Left ventricle myocardium superior (tissue), 1 donor: ENCODE results near the gene CSPG4. TPM values are rescaled to one million over a fixed set of nuclear protein-coding genes. Genes with fewer than 3 reads are reported as not detected.
"Not testable (repeated sequence)": the region's sequence is repeated elsewhere in the genome, so short reads cannot be mapped to it uniquely, and the experiment has no call there.

ENCODE experiments used
- ATAC-seq: fragments of 200-7000 bp; cut with Tn5 transposase; one replicate; pipeline ENCODE4 v1.9.1; 2020; ENCODE audit warnings: mild to moderate bottlenecking, moderate library complexity
- DNase-seq: peaks from one replicate; pipeline ENCODE4 v3.0.0-alpha.2; 2020
- intact Hi-C: fragments of 100-400 bp; cut with micrococcal nuclease; formaldehyde crosslinking; loops from one replicate; pipeline ENCODE4 v1.11.0; 2022
- total RNA-seq: library from RNA; stranded (reverse); fragmentation: NEBNext Ultra II Directional; extraction: Animal tissue kit (Norgen Biotek cat#: 25700); gene quantifications from one replicate; pipeline ENCODE4 v1.2.1, GENCODE V29; 2021
- donor health status: DM: no; HTN: yes; CAD: no; lungs with severe emphysema.

Gene CSPG4
- total RNA-seq, 1 donor from 2014 or later = 5.2 TPM

DNA sequence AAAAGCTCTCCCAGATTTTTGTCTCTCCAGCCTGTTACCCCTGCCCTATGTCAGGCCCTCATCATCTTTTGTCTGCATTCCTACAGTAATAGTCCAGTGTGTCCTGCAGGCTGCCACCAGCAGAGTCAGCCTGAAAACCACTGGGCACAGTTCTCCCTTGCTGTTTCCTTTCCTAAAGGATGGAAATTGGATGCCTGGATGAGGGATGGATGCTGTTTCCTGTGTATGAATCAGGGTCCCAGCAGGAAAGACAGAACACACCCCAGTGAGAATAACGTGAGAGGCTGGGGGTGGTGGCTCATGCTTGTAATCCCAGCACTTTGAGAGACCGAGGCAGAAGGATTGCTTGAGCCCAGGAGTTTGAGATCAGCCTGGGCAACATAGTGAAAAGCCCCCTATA lies 68.3 kb downstream of the CSPG4 start:
- intact Hi-C loops = no loop called here
- no peak for ATAC-seq

DNA sequence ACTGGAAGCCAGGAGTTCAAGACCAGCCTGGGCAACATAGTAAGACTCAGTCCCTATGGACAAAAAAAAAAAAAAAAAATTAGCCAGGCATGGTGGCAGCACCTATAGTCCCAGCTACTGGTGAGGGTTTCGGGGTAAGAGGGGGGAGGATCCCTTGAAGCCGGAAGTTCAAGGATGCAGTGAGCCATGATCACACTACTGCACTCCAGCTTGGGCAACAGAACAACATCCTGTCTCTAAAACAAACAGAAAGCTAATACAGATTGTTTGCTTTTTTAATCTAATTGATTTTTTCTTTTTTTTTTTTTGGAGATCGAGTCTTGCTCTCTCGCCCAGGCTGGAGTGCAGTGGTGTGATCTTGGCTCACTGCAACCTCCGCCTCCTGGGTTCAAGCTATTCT lies 71.0 kb downstream of the CSPG4 start:
- DNase-seq = no peak
- intact Hi-C loops = no loop called here
- no peak for ATAC-seq

More for the DNA sequence above, 68.3 kb downstream of the CSPG4 start:
- DNase-seq = no peak

DNA sequence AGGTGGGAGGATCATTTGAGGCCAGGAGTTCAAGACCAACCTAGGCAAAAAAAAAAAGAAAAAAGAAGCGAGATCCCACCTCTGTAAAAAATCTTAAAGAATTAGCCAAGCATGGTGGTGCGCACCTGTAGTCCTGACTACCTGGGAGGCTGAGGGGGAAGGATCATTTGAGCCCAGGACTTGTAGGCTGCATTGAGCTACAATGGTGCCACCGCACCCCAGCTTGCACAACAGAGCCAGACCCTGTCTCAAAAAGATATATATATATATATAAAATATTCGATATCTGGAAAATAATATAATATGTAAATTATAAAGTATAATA lies 71.5 kb downstream of the CSPG4 start:
- DNase-seq = peak; percentile 16
- no peak for ATAC-seq
- intact Hi-C loops = no loop called here

DNA sequence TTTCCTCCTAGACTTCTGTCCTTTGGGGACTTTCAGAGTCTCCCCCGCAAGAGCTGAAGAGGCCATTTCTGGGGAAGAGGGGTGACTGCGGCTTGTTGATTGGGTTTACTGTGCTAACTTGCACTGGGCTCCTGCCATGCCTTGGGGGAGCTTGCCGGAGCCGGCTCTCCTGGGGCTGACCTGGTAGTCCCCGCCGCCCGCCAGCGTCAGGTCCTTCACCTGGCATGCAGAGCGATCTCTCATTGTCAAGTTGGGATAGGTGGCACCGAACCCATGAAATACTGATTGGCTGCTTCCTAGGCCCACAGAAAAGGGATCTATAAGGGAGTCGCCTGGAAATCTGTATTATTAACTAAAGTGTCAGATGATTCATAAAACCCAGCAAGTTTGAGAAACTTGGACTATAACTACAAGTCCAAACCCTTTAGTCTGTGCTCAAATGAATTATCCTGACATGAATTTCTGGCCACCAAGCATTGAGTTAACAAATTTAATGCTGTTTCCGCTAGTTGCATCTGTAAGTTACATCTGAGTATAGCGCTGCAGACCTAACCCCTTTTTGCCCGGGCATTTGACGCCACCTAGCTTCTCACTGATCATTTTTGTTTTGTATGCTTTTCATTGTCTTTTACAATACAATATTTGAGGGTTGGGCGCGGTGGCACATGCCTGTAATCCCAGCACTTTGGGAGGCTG lies 72.0 kb downstream of the CSPG4 start:
- ATAC-seq (peak; percentile 38), DNase-seq (no peak)
- intact Hi-C loops = no loop called here

DNA sequence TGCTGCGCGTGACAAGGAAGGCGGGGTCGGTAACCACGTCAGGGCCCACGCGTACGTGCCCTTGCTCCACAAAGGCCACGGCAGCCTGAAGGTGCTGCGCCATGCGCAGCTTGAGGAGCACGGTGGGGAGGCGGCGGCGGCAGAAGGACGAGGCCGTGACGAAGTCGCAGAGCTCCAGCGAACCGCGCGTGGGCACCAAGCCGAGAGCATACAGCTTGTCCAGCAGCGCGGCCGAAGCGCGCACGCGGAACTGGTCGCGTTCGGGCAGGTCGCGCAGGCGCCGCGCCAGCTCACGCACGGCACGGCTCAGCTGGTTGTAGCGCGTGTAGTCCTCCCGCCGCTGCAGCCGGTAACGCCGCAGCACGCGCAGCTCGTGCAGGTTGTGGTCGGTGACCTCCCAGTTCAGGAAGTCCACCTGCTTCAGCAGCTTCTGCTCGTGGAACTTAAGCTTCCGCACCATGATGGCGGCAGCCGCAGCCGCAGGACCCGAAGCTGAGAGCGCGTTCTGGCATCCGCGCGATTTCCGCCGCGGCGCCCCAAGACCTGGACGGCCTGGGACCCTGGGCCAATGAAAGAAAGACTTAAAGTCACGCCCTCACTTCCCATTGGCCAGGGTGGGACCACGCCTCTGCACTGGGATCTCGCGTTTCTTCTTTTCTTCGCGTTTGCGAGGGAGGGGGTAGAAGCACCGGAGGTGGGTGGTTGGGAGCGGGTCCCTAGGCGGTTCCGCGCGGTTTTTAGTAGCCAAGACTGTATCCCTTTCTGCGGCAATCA lies 72.8 kb downstream of the CSPG4 start, which contains the start of gene IMP3:
TSS of gene IMP3 (minus strand) at position 516 of the 774 bp plus-strand sequence. CDS start at position 460, 56 bp downstream.
- DNase-seq (peak; percentile 96), ATAC-seq (peak; percentile 97)
- intact Hi-C loops = no loop called here

DNA sequence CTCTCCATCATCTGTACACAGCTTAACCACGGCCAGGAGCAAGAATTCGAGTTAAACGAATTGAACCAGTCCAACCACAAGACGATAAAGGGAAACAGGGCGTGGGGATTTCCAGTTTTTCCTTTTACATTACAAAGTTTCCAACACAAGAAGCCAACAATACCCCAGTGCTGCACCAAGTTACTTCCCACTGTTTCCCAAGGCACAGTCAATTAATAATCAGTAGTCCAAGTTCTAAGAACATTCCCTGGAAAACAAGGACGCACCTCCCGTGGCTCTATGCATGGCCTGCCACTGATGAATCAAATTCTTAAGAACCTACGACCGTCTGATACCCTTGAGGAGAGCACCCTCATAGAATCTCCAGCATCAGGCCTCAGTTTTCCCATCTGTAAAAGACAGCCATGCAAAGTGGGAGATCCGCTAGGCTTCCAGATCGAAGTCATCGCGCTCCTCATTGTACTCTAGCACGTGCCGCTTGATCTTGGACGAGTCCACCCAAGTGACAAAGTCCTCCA lies 73.4 kb downstream of the CSPG4 start:
- ATAC-seq = no peak
- intact Hi-C loops = no loop called here

DNA sequence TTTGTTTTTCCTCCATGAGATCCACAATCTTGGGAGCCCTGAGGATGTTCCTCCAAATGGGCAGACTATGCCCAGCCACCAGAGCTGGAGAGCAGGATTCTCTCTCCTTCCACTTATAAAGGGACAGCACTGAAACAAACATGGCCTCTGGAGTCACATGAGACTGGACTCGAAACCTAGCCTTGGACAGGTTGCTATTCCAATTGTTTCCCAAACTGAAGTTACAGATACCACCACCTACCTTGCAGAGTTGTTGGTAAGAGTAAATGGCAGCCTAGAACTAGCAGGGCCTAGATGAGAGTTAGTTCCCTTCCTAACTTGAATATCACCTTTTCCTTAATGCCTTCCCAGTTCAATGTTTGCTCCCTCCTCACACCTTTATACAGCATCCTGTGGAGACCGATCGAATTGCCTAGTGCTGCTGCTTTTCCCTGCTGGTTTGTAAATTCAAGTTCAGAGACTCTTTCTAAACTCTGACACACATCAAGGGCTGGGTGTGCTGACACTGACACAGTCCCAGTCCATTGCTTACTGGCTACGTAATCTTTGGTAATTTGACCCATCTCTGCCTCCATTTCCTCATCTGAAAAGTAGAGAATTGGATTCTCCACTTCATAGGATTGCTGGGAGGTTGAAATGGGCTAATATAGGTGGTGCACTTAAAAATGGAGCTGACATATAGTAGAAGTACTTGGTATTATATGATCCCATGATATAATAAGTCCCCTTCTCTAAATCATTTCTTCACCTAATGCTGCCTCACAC lies 75.2 kb downstream of the CSPG4 start:
- DNase-seq = no peak
- ATAC-seq = no peak
- intact Hi-C loops = no loop called here

More for the DNA sequence above, 73.4 kb downstream of the CSPG4 start:
- DNase-seq = no peak

DNA sequence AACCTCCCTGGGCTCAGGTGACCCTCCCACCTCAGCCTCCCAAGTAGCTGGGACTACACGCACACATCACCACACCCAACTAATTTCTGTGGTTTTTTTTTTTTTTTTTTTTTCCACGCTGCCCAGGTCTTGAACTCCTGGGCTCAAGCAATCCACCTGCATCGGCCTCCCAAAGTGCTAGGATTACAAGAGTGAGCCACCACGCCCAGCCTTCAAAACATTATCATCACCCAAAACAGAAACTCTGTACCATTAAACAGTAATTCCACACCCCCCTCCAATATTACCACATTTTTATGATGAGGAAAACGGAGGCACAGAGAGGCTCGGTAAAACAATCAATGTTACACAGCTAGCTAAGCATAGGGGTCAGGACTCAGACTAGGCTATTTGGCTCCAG lies 76.6 kb downstream of the CSPG4 start:
- intact Hi-C loops = no loop called here
- DNase-seq (no peak), ATAC-seq (no peak)

DNA sequence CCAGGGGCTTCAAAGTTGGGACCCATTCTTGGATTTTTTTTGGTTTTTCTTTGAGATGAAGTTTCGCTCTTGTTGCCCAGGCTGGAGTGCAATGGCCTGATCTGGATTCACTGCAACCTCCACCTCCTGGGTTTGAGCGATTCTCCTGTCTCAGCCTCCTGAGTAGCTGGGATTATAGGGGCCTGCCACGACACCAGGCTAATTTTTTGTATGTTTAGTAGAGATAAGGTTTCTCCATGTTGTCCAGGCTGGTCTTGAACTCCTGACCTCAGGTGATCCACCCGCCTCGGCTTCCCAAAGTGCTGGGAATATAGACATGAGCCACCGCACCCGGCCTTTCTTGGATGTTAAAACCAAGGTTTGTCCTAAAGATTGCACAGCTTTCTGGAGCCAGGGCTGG lies 78.7 kb downstream of the CSPG4 start:
- ATAC-seq, intact Hi-C loops: not testable (repeated sequence)

DNA sequence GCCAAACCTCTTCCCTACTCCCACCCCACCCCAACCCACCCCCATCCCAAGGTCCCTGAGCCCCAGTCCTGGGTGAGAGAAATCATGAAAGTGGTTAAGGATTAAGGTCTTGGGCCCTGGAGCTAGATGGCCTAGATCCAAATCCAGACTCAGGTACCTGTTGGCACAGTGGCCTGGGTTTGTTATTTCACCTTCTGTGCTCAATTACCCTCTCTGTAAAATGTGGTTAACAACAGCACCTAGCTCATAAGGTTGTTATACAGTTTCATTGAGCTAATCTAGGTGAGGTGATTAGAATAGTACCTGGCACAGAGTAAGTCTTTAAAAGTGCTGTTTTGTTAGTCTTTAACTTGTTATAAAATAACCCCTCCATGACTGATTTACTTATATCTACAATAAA lies 80.7 kb downstream of the CSPG4 start:
- ATAC-seq (no peak), DNase-seq (no peak)
- intact Hi-C loops = no loop called here

More for the DNA sequence above, 78.7 kb downstream of the CSPG4 start:
- not testable (repeated sequence) for DNase-seq

DNA sequence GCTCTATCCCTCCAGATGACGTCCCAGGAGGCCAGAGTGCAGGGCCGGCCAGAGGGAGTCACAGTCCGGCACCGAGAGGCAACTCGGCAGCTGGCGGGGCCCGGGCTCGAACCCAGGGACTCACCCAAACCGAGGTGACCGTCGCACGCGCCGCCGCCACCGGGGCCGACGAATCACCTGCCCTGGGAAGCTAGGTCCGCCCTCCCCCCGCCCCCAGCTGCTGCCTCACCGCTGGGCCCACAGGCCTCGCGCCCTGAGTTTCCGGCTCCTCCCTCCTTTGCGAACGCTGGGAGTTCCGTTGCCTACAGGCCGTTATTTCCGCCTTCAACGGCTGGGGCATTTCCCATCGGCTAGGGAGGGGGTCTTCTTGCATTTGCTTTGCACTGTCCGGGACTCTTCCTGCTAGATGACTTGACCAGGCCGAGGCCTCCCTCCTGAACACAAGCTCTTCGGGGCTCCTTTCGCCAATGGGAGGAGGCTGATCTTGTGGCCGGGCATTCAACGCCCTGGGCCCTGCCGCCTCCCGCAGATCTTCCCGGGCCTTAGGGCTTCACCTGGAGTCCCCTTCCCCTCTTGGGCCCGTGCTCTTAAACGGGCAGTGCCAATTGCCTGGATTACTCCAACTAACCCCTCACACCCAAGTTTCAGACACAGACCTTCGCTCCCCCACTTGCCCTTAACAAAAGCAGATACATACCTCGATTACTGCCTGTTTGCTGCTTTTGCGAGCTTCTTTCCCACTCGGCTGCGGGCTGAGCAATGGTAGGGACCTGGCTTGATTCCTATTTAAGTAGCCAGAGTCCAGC lies 86.9 kb downstream of the CSPG4 start, which contains the start of gene SNUPN:
TSS of gene SNUPN (minus strand) at position 184 of the 806 bp plus-strand sequence. CDS start 4,674 bp downstream, outside the sequence.
- intact Hi-C loops = no loop called here
- peak; percentile 95 for ATAC-seq

More for the DNA sequence above, 86.9 kb downstream of the CSPG4 start, which contains the start of gene SNUPN:
- peak; percentile 97 for DNase-seq

Other genes starting within 250 kb of the CSPG4 start
- gene PTPN9, start 133.5 kb downstream of the CSPG4 start, total RNA-seq = 6.6 TPM
- 18.1 TPM for gene SNUPN, start 87.1 kb downstream of the CSPG4 start, total RNA-seq
- 45.3 TPM for gene IMP3, start 72.6 kb downstream of the CSPG4 start, total RNA-seq
- 12.0 TPM for gene SNX33, start 64.9 kb downstream of the CSPG4 start, total RNA-seq
- gene UBE2Q2, start 130.6 kb upstream of the CSPG4 start, total RNA-seq = 21.2 TPM
- 23.3 TPM for gene FBXO22, start 191.0 kb upstream of the CSPG4 start, total RNA-seq